COLO668 (cell line): ENCODE results near the gene ITGB4.

Experiments used
- DNase-seq: peaks from one replicate; lab custom pipeline; 2025; ENCODE audit not compliant: unreplicated experiment; lab: John Stamatoyannopoulos, UW

ITGB4 gene

GRCh38 chr17:75731086-75731715 is 9.9 kb downstream of the ITGB4 start:
- no peak for DNase-seq

GRCh38 chr17:75731716-75732498 is 10.6 kb downstream of the ITGB4 start:
- DNase-seq: no peak

GRCh38 chr17:75733471-75733870 is 12.2 kb downstream of the ITGB4 start:
- no peak for DNase-seq

- no peak for DNase-seq
Observed at GRCh38 chr17:75734674-75735294, 13.5 kb downstream of the ITGB4 start.

- no peak for DNase-seq
Observed at GRCh38 chr17:75736173-75736835, 15.0 kb downstream of the ITGB4 start.

- no peak for DNase-seq
Observed at GRCh38 chr17:75737133-75737962, 16.1 kb downstream of the ITGB4 start.

GRCh38 chr17:75738218-75738802 is 17.1 kb downstream of the ITGB4 start:
- no peak for DNase-seq

GRCh38 chr17:75739174-75739573 is 17.9 kb downstream of the ITGB4 start:
- DNase-seq: no peak

GRCh38 chr17:75739801-75740200 is 18.5 kb downstream of the ITGB4 start:
- no peak for DNase-seq

- no peak for DNase-seq
Observed at GRCh38 chr17:75740215-75740614, 19.0 kb downstream of the ITGB4 start.

GRCh38 chr17:75740631-75741077 is 19.4 kb downstream of the ITGB4 start:
- DNase-seq: no peak

GRCh38 chr17:75742337-75742736 is 21.1 kb downstream of the ITGB4 start:
- no peak for DNase-seq

GRCh38 chr17:75743625-75744206 is 22.5 kb downstream of the ITGB4 start:
- no peak for DNase-seq

- DNase-seq: no peak
Observed at GRCh38 chr17:75748706-75749105, 27.4 kb downstream of the ITGB4 start.

GRCh38 chr17:75749545-75750389 is 28.5 kb downstream of the ITGB4 start:
- DNase-seq: peak; percentile 63

GRCh38 chr17:75750661-75751423 is 29.6 kb downstream of the ITGB4 start:
- no peak for DNase-seq

GRCh38 chr17:75751676-75752404 is 30.6 kb downstream of the ITGB4 start:
- no peak for DNase-seq

GRCh38 chr17:75752405-75752709 is 31.1 kb downstream of the ITGB4 start:
- no peak for DNase-seq
